WTC11 (cell line): ENCODE data around the gene MIB2. TPM values are rescaled to one million over a fixed set of nuclear protein-coding genes. Genes with fewer than 3 reads are reported as not detected.

Source experiments
- ATAC-seq: fragments of 200-7000 bp; cut with Tn5 transposase; 2 replicates; pipeline ENCODE4 v1.10.0; 2021; ENCODE audit warnings: mild to moderate bottlenecking, moderate library complexity
- CTCF ChIA-PET: fragments of 300-600 bp; sonication (Branson Sonifier 250); formaldehyde crosslinking; loops from one replicate; lab custom pipeline; 2021; ENCODE audit warnings: antibody characterized with exemption; lab: Charles Lee
- POLR2A ChIA-PET: fragments of 350-600 bp; sonication (Branson Sonifier 250); formaldehyde crosslinking; loops from one replicate; lab custom pipeline; 2021; ENCODE audit warnings: antibody characterized with exemption; lab: Charles Lee
- DNase-seq: peaks from one replicate; pipeline ENCODE4 v3.0.0; 2021; ENCODE audit warnings: low spot score
- H3K27ac Mint-ChIP-seq: 2 replicates; pipeline ENCODE4 v1.8.0; 2021; ENCODE audit warnings: mixed read lengths
- H3K27me3 Mint-ChIP-seq: 2 replicates; pipeline ENCODE4 v1.8.0; 2021; ENCODE audit warnings: low read depth, mild to moderate bottlenecking, moderate library complexity, mixed read lengths
- H3K36me3 Mint-ChIP-seq: 2 replicates; pipeline ENCODE4 v1.8.0; 2021; ENCODE audit warnings: mixed read lengths
- H3K4me1 Mint-ChIP-seq: 2 replicates; pipeline ENCODE4 v1.8.0; 2022; ENCODE audit warnings: mixed read lengths
- H3K4me3 Mint-ChIP-seq: 2 replicates; pipeline ENCODE4 v1.8.0; 2021; ENCODE audit warnings: mild to moderate bottlenecking, moderate library complexity, mixed read lengths
- H3K9me3 Mint-ChIP-seq: 2 replicates; pipeline ENCODE4 v1.8.0; 2021; ENCODE audit warnings: mixed read lengths
- CBFB ChIP-seq: sonication (generic); formaldehyde crosslinking; IDR thresholded peaks from 2 replicates; pipeline ENCODE4 v1.8.1; 2022; ENCODE audit warnings: mild to moderate bottlenecking, low read depth, missing genetic modification reagents
- CDX4 ChIP-seq: fragments of 250-450 bp; sonication (Bioruptor Pico); IDR thresholded peaks from 2 replicates; pipeline ENCODE4 v1.9.0; 2021; ENCODE audit warnings: moderate library complexity, mild to moderate bottlenecking, inconsistent platforms, borderline replicate concordance
- CREB1 ChIP-seq: sonication (generic); formaldehyde crosslinking; IDR thresholded peaks from 2 replicates; pipeline ENCODE4 v1.8.0; 2023; ENCODE audit warnings: mild to moderate bottlenecking, missing genetic modification reagents
- CREM ChIP-seq: sonication (generic); formaldehyde crosslinking; IDR thresholded peaks from 2 replicates; pipeline ENCODE4 v1.8.1; 2022; ENCODE audit warnings: mild to moderate bottlenecking, missing genetic modification reagents, moderate library complexity
- E2F4 ChIP-seq: sonication (generic); formaldehyde crosslinking; IDR thresholded peaks from 2 replicates; pipeline ENCODE4 v1.8.1; 2022; ENCODE audit warnings: low read depth, mild to moderate bottlenecking, moderate library complexity, missing genetic modification reagents, borderline replicate concordance
- ERG ChIP-seq: fragments of 250-450 bp; sonication (Bioruptor Pico); IDR thresholded peaks from 2 replicates; pipeline ENCODE4 v1.8.0; 2021; ENCODE audit warnings: mild to moderate bottlenecking
- FOXJ3 ChIP-seq: sonication (generic); formaldehyde crosslinking; IDR thresholded peaks from 2 replicates; pipeline ENCODE4 v1.9.0; 2021; ENCODE audit warnings: missing genetic modification reagents, mild to moderate bottlenecking, borderline replicate concordance
- MAX ChIP-seq: sonication (generic); formaldehyde crosslinking; IDR thresholded peaks from 2 replicates; pipeline ENCODE4 v1.8.0; 2022; ENCODE audit warnings: mild to moderate bottlenecking, missing genetic modification reagents
- MLX ChIP-seq: sonication (generic); formaldehyde crosslinking; IDR thresholded peaks from 2 replicates; pipeline ENCODE4 v1.8.1; 2023; ENCODE audit warnings: mild to moderate bottlenecking, missing genetic modification reagents, moderate library complexity
- MYBL2 ChIP-seq: sonication (generic); formaldehyde crosslinking; IDR thresholded peaks from 2 replicates; pipeline ENCODE4 v1.8.1; 2023; ENCODE audit warnings: mild to moderate bottlenecking, moderate library complexity, missing genetic modification reagents
- NFATC4 ChIP-seq: fragments of 250-450 bp; sonication (Bioruptor Pico); IDR thresholded peaks from 2 replicates; pipeline ENCODE4 v1.9.0; 2021; ENCODE audit warnings: mild to moderate bottlenecking
- NFE2L1 ChIP-seq: sonication (generic); formaldehyde crosslinking; IDR thresholded peaks from 2 replicates; pipeline ENCODE4 v1.8.1; 2023; ENCODE audit warnings: missing genetic modification reagents
- PRRX2 ChIP-seq: fragments of 250-450 bp; sonication (Bioruptor Pico); IDR thresholded peaks from 2 replicates; pipeline ENCODE4 v1.8.0; 2021; ENCODE audit warnings: mild to moderate bottlenecking
- SMAD3 ChIP-seq: sonication (generic); formaldehyde crosslinking; IDR thresholded peaks from 2 replicates; pipeline ENCODE4 v1.8.0; 2022; ENCODE audit warnings: missing genetic modification reagents, mild to moderate bottlenecking, borderline replicate concordance
- SMAD4 ChIP-seq: sonication (generic); formaldehyde crosslinking; IDR thresholded peaks from 2 replicates; pipeline ENCODE4 v1.8.0; 2022; ENCODE audit warnings: mild to moderate bottlenecking, missing genetic modification reagents
- TCF7 ChIP-seq: sonication (generic); formaldehyde crosslinking; IDR thresholded peaks from 2 replicates; pipeline ENCODE4 v1.8.0; 2022; ENCODE audit warnings: mild to moderate bottlenecking, low read depth, missing genetic modification reagents, moderate library complexity
- ZNF121 ChIP-seq: sonication (generic); formaldehyde crosslinking; IDR thresholded peaks from 2 replicates; pipeline ENCODE4 v1.8.0; 2023; ENCODE audit warnings: missing genetic modification reagents
- ZNF138 ChIP-seq: sonication (generic); formaldehyde crosslinking; conservative IDR thresholded peaks from 2 replicates; pipeline ENCODE4 v1.8.1; 2022; ENCODE audit warnings: mild to moderate bottlenecking, moderate library complexity, missing genetic modification reagents
- ZNF281 ChIP-seq: sonication (generic); formaldehyde crosslinking; IDR thresholded peaks from 2 replicates; pipeline ENCODE4 v1.8.0; 2023; ENCODE audit warnings: mild to moderate bottlenecking, missing genetic modification reagents
- ZNF423 ChIP-seq: fragments of 250-450 bp; sonication (Bioruptor Pico); IDR thresholded peaks from 2 replicates; pipeline ENCODE4 v2.1.2; 2022; ENCODE audit warnings: mild to moderate bottlenecking, moderate library complexity
- ZNF671 ChIP-seq: fragments of 250-450 bp; sonication (Bioruptor Pico); IDR thresholded peaks from 2 replicates; pipeline ENCODE4 v1.8.0; 2021; ENCODE audit warnings: mild to moderate bottlenecking
- ZSCAN18 ChIP-seq: fragments of 250-450 bp; sonication (Bioruptor Pico); IDR thresholded peaks from 2 replicates; pipeline ENCODE4 v2.1.2; 2022; ENCODE audit warnings: mild to moderate bottlenecking, moderate library complexity
- total RNA-seq: library from RNA; stranded (reverse); gene quantifications from 3 replicates; pipeline ENCODE4 v1.2.3, GENCODE V29; 2021

The MIB2 gene
- total RNA-seq, 1 experiment from 2014 or later: 90.6 TPM

- no peak for TF ChIP-seq E2F4 (CRISPR knock-in tag)
- no peak for TF ChIP-seq SMAD3 (CRISPR knock-in tag)
- no peak for TF ChIP-seq MLX (CRISPR knock-in tag)
- no peak for TF ChIP-seq CREB1
Measured at GRCh38 chr1:1626207-1627141, 11.2 kb downstream of the MIB2 start (continued).

GRCh38 chr1:1627261-1627828 lies 12.0 kb downstream of the MIB2 start:
- DNase-seq (no peak), ATAC-seq (no peak)
- Mint-ChIP-seq H3K4me1 (peaks cover 2% of the 10 kb centered on the region; the same call in 1 of the 2 replicates), H3K27me3 (peaks cover 6% of the 10 kb centered on the region), H3K9me3 (no peaks in the 10 kb centered on the region), H3K4me3 (no peak overlapping the region), H3K27ac (no peak overlapping the region), H3K36me3 (no peaks in the 10 kb centered on the region)
- TF ChIP-seq MYBL2 (no peak), ZNF121 (CRISPR knock-in tag) (no peak), ZNF138 (CRISPR knock-in tag) (no peak), MAX (no peak), ZNF423 (CRISPR knock-in tag) (no peak), CBFB (no peak), CREM (CRISPR knock-in tag) (no peak), NFE2L1 (CRISPR knock-in tag) (no peak), TCF7 (no peak), ZNF671 (no peak), SMAD4 (CRISPR knock-in tag) (no peak), PRRX2 (no peak), FOXJ3 (CRISPR knock-in tag) (no peak), CDX4 (CRISPR knock-in tag) (no peak), ERG (CRISPR knock-in tag) (no peak), NFATC4 (CRISPR knock-in tag) (no peak), ZNF281 (CRISPR knock-in tag) (no peak), ZSCAN18 (CRISPR knock-in tag) (no peak)
- CTCF ChIA-PET: interaction anchor here (1.6 kb wide), 1 partner anchor 39 kb away, joined by 6 read pairs; no protein-coding TSS in a partner anchor
- POLR2A ChIA-PET: no interaction called here
